H9 (cell line): Measurements from ENCODE around the gene SENP2. TPM values are rescaled to one million over a fixed set of nuclear protein-coding genes. Genes with fewer than 3 reads are reported as not detected.

Experiments used
- DNase-seq: peaks from one replicate; pipeline ENCODE4 v3.0.0-alpha.2; 2017
- H2AFZ ChIP-seq: one replicate; pipeline ENCODE4 v1.6.1; 2013; ENCODE audit warnings: mild to moderate bottlenecking, low read length, control low read depth, moderate library complexity
- H2AK5ac ChIP-seq: 2 replicates; pipeline ENCODE4 v1.6.1; 2013; ENCODE audit warnings: low read length, control low read depth, mixed read lengths; ENCODE audit not compliant: insufficient read length
- H2BK120ac ChIP-seq: one replicate; pipeline ENCODE4 v1.6.1; 2013; ENCODE audit warnings: low read depth, mild to moderate bottlenecking, low read length, control low read depth, inconsistent platforms; ENCODE audit not compliant: poor library complexity, severe bottlenecking
- H2BK12ac ChIP-seq: 2 replicates; pipeline ENCODE4 v1.6.1; 2013; ENCODE audit warnings: low read length, control low read depth, mixed read lengths, low read depth; ENCODE audit not compliant: insufficient read length
- H2BK15ac ChIP-seq: 2 replicates; pipeline ENCODE4 v1.6.1; 2013; ENCODE audit warnings: low read depth, low read length, control low read depth
- H2BK20ac ChIP-seq: one replicate; pipeline ENCODE4 v1.6.1; 2013; ENCODE audit warnings: low read depth, mild to moderate bottlenecking, low read length, control low read depth, inconsistent platforms; ENCODE audit not compliant: poor library complexity, severe bottlenecking
- H2BK5ac ChIP-seq: 2 replicates; pipeline ENCODE4 v1.6.1; 2013; ENCODE audit warnings: low read length, control low read depth, mixed read lengths; ENCODE audit not compliant: insufficient read length
- H3K14ac ChIP-seq: 2 replicates; pipeline ENCODE4 v1.6.1; 2013; ENCODE audit warnings: low read length, control low read depth; ENCODE audit not compliant: insufficient read depth
- H3K18ac ChIP-seq: 2 replicates; pipeline ENCODE4 v1.6.1; 2013; ENCODE audit warnings: low read depth, mild to moderate bottlenecking, mixed read lengths, low read length, control low read depth; ENCODE audit not compliant: insufficient read length
- H3K23ac ChIP-seq: 2 replicates; pipeline ENCODE4 v1.6.1; 2013; ENCODE audit warnings: low read length, control low read depth, mixed read lengths, low read depth; ENCODE audit not compliant: insufficient read length
- H3K23me2 ChIP-seq: 2 replicates; pipeline ENCODE4 v1.6.1; 2013; ENCODE audit warnings: low read depth, mild to moderate bottlenecking, mixed read lengths, low read length, control low read depth; ENCODE audit not compliant: insufficient read length, poor library complexity, severe bottlenecking
- H3K27ac ChIP-seq: 2 replicates; pipeline ENCODE4 v1.5.1; 2013; ENCODE audit warnings: low read length, control low read depth, mixed read lengths, low read depth; ENCODE audit not compliant: insufficient read length
- H3K27me3 ChIP-seq: 2 replicates; pipeline ENCODE4 v1.6.1; 2013; ENCODE audit warnings: low read length, control low read depth, inconsistent platforms; ENCODE audit not compliant: insufficient read depth
- H3K4ac ChIP-seq: 2 replicates; pipeline ENCODE4 v1.6.1; 2013; ENCODE audit warnings: low read depth, mild to moderate bottlenecking, control low read depth, inconsistent platforms, low read length, moderate library complexity
- H3K4me1 ChIP-seq: 2 replicates; pipeline ENCODE4 v1.6.1; 2013; ENCODE audit warnings: low read length, control low read depth, inconsistent platforms; ENCODE audit not compliant: insufficient read depth
- H3K4me2 ChIP-seq: 2 replicates; pipeline ENCODE4 v1.6.1; 2013; ENCODE audit warnings: low read length, control low read depth, mixed read lengths; ENCODE audit not compliant: insufficient read length, insufficient read depth
- H3K56ac ChIP-seq: 2 replicates; pipeline ENCODE4 v1.6.1; 2013; ENCODE audit warnings: low read depth, mild to moderate bottlenecking, mixed read lengths, low read length, control low read depth; ENCODE audit not compliant: insufficient read length
- H3K79me1 ChIP-seq: 2 replicates; pipeline ENCODE4 v1.6.1; 2013; ENCODE audit warnings: low read depth, mild to moderate bottlenecking, moderate library complexity, low read length, control low read depth, inconsistent platforms; ENCODE audit not compliant: insufficient read depth, poor library complexity, severe bottlenecking
- H3K79me2 ChIP-seq: 2 replicates; pipeline ENCODE4 v1.6.1; 2013; ENCODE audit warnings: low read length, control low read depth, inconsistent platforms; ENCODE audit not compliant: insufficient read depth
- H3K9ac ChIP-seq: 2 replicates; pipeline ENCODE4 v1.6.1; 2013; ENCODE audit warnings: low read length, control low read depth, mixed read lengths; ENCODE audit not compliant: insufficient read length; ENCODE audit errors: extremely low read depth
- H3K9me3 ChIP-seq: one replicate; pipeline ENCODE4 v1.6.1; 2013; ENCODE audit warnings: low read depth, low read length, inconsistent platforms; ENCODE audit not compliant: control insufficient read depth
- H3T11ph ChIP-seq: one replicate; pipeline ENCODE4 v1.6.1; 2013; ENCODE audit warnings: mild to moderate bottlenecking, low read length, control low read depth, inconsistent platforms
- H4K20me1 ChIP-seq: one replicate; pipeline ENCODE4 v1.6.1; 2013; ENCODE audit not compliant: control insufficient read depth, insufficient read length, insufficient read depth
- H4K5ac ChIP-seq: 2 replicates; pipeline ENCODE4 v1.6.1; 2013; ENCODE audit warnings: low read depth, mild to moderate bottlenecking, mixed read lengths, low read length, control low read depth; ENCODE audit not compliant: insufficient read length
- H4K8ac ChIP-seq: replicated peaks from 2 replicates; pipeline ENCODE4 v1.6.1; 2013; ENCODE audit warnings: low read length, control low read depth, mixed read lengths, low read depth; ENCODE audit not compliant: insufficient read length
- H4K91ac ChIP-seq: 2 replicates; pipeline ENCODE4 v1.6.1; 2013; ENCODE audit warnings: low read depth, mild to moderate bottlenecking, moderate library complexity, mixed read lengths, low read length, control low read depth; ENCODE audit not compliant: insufficient read length
- H3K27ac Mint-ChIP-seq, 3 experiments: 2 replicates in 2 of 3; 3 replicates in 1 of 3; pipeline ENCODE4 v1.8.0; 2020 to 2021; ENCODE audit warnings: mixed read lengths in 3 of 3, mild to moderate bottlenecking in 1 of 3, moderate library complexity in 1 of 3
- H3K27me3 Mint-ChIP-seq: 2 replicates; pipeline ENCODE4 v1.8.0; 2021; ENCODE audit warnings: low read depth, mild to moderate bottlenecking, moderate library complexity, mixed read lengths
- H3K36me3 Mint-ChIP-seq, 3 experiments: 2 replicates in 2 of 3; 3 replicates in 1 of 3; pipeline ENCODE4 v1.8.0; 2020 to 2021; ENCODE audit warnings: low read depth in 3 of 3, mixed read lengths in 3 of 3; ENCODE audit not compliant: insufficient read depth in 1 of 3
- H3K4me1 Mint-ChIP-seq, 2 experiments: 2 replicates each; pipeline ENCODE4 v1.8.0; 2020; ENCODE audit warnings: mixed read lengths in 2 of 2
- H3K4me3 Mint-ChIP-seq, 2 experiments: 2 replicates in 1 of 2; 3 replicates in 1 of 2; pipeline ENCODE4 v1.8.0; 2020 to 2021; ENCODE audit warnings: mild to moderate bottlenecking in 2 of 2, mixed read lengths in 2 of 2, moderate library complexity in 1 of 2
- H3K9me3 Mint-ChIP-seq, 2 experiments: 2 replicates in 1 of 2; 3 replicates in 1 of 2; pipeline ENCODE4 v1.8.0; 2020; ENCODE audit warnings: mild to moderate bottlenecking in 2 of 2, mixed read lengths in 2 of 2, moderate library complexity in 1 of 2
- CTCF ChIP-seq: fragments of 200-600 bp; sonication (generic); conservative IDR thresholded peaks from 3 replicates; pipeline ENCODE4 v1.8.0; 2021; ENCODE audit warnings: antibody characterized with exemption, mild to moderate bottlenecking
- WGBS: extraction: QIAGEN DNeasy Blood & Tissue Kit; methylation state at CpG from one replicate; pipeline ENCODE4 v1.1.7; 2013; ENCODE audit warnings: missing lambda C conversion rate, low lambda C conversion rate, mixed read lengths; ENCODE audit not compliant: insufficient read length; ENCODE audit errors: extremely low coverage; 5-methylcytosine and 5-hydroxymethylcytosine counted together
- total RNA-seq: library from RNA; stranded (reverse); gene quantifications from 2 replicates; pipeline ENCODE4 v1.2.1, GENCODE V29; 2021

Gene SENP2
- total RNA-seq, 1 experiment from 2014 or later: 90.1 TPM

GRCh38 chr3:185595526-185595925 lies 9.4 kb downstream of the SENP2 start:
- H3K9me3 Mint-ChIP-seq: no peaks in the 10 kb centered on the region
- no peak overlapping the region for H3K4me3 Mint-ChIP-seq
- Histone ChIP-seq H3K23me2 (no peaks in the 10 kb centered on the region), H3K4ac (no peak overlapping the region), H3K27ac (no peak overlapping the region), H3T11ph (no peak overlapping the region), H4K8ac (no peak overlapping the region), H3K4me2 (no peak overlapping the region), H3K9me3 (no peaks in the 10 kb centered on the region), H2BK15ac (no peak overlapping the region), H3K56ac (no peak overlapping the region), H3K14ac (no peak overlapping the region), H2BK12ac (no peak overlapping the region), H3K79me2 (peaks cover 6% of the 10 kb centered on the region; the same call in 1 of the 2 replicates), H4K5ac (no peak overlapping the region), H2BK20ac (no peak overlapping the region), H3K79me1 (no peaks in the 10 kb centered on the region), H2BK120ac (no peak overlapping the region), H2BK5ac (no peak overlapping the region), H2AK5ac (no peak overlapping the region), H3K18ac (no peak overlapping the region), H3K9ac (no peak overlapping the region), H4K91ac (no peak overlapping the region), H4K20me1 (no peaks in the 10 kb centered on the region), H3K4me1 (no peaks in the 10 kb centered on the region), H3K23ac (no peak overlapping the region), H3K27me3 (no peaks in the 10 kb centered on the region), H2AFZ (no peak overlapping the region)
- no CpG with 5 or more reads among the region's 4 CpGs for WGBS
- TF ChIP-seq CTCF: no peak
- H3K4me1 Mint-ChIP-seq: no peaks in the 10 kb centered on the region
- H3K36me3 Mint-ChIP-seq: peaks cover 4 to 48% (median 27%) of the 10 kb centered on the region in 3 experiments; a peak in 6 of 7 replicates
- H3K27ac Mint-ChIP-seq: peak overlapping the region in 1 of 3 experiments; percentile 58; a peak in 2 of 7 replicates
- DNase-seq: no peak
- H3K27me3 Mint-ChIP-seq: no peaks in the 10 kb centered on the region
